BLaER1 treated with 17β-estradiol and CSF1 and Interleukin-3, amounts not matched to agents 10 nM and 100 nM (cell line): Measurements from ENCODE around the gene KCTD10.

Source experiments
- H3K27ac ChIP-seq, 11 experiments: shearing (Covaris generic); formaldehyde crosslinking; 2 replicates each; pipeline ENCODE4 v1.8.1; 2022
- H3K27me3 ChIP-seq, 11 experiments: shearing (Covaris generic); formaldehyde crosslinking; 2 replicates each; pipeline ENCODE4 v1.8.1; 2022
- H3K36me3 ChIP-seq, 11 experiments: shearing (Covaris generic); formaldehyde crosslinking; 2 replicates each; pipeline ENCODE4 v1.8.1; 2022
- H3K4me1 ChIP-seq, 10 experiments: shearing (Covaris generic); formaldehyde crosslinking; 2 replicates each; pipeline ENCODE4 v1.8.1; 2022
- H3K4me2 ChIP-seq, 11 experiments: shearing (Covaris generic); formaldehyde crosslinking; 2 replicates each; pipeline ENCODE4 v1.8.1; 2022
- H3K4me3 ChIP-seq, 10 experiments: shearing (Covaris generic); formaldehyde crosslinking; 2 replicates each; pipeline ENCODE4 v1.8.1; 2022
- H3K9ac ChIP-seq, 11 experiments: shearing (Covaris generic); formaldehyde crosslinking; 2 replicates each; pipeline ENCODE4 v1.8.1; 2022
- H3K9me3 ChIP-seq, 11 experiments: shearing (Covaris generic); formaldehyde crosslinking; replicated peaks in 1 of 11; 2 replicates each; pipeline ENCODE4 v1.8.1; 2022
- H4K20me1 ChIP-seq, 11 experiments: shearing (Covaris generic); formaldehyde crosslinking; 2 replicates each; pipeline ENCODE4 v1.8.1; 2022
- Cebpa-rat ChIP-seq, 11 experiments: shearing (Covaris generic); IDR thresholded peaks; 2 replicates each; pipeline ENCODE4 v1.8.1; 2022

The KCTD10 gene

GRCh38 chr12:109500406-109501185 lies 23.5 kb upstream of the KCTD10 start:
- peaks cover 84 to 98% (median 96%) of the 10 kb centered on the region in 11 experiments for H3K36me3 ChIP-seq
- 0 out of 22 replicates have a peak, but pooled peaks cover 0 to 4% (median 0%) of the 10 kb centered on the region in 11 experiments for H4K20me1 ChIP-seq
- TF ChIP-seq Cebpa-rat (IDR thresholded peaks at IDR 0.05), result no peak

GRCh38 chr12:109497675-109498074 lies 20.6 kb upstream of the KCTD10 start:
- Histone ChIP-seq H3K9ac (no peak overlapping the region), H3K36me3 (peaks cover 78 to 98% (median 95%) of the 10 kb centered on the region in 11 experiments), H4K20me1 (0 out of 22 replicates have a peak, but pooled peaks cover 0 to 4% (median 0%) of the 10 kb centered on the region in 11 experiments), H3K4me3 (no peak overlapping the region), H3K4me1 (no peaks in the 10 kb centered on the region), H3K27me3 (no peaks in the 10 kb centered on the region), H3K27ac (no peak overlapping the region), H3K9me3 (0 out of 22 replicates have a peak, but pooled peaks cover 0 to 7% (median 0%) of the 10 kb centered on the region in 11 experiments), H3K4me2 (no peak overlapping the region)
- no peak for TF ChIP-seq Cebpa-rat (IDR thresholded peaks at IDR 0.05)

More at GRCh38 chr12:109500406-109501185, 23.5 kb upstream of the KCTD10 start:
- Histone ChIP-seq H3K9me3 (no peaks in the 10 kb centered on the region), H3K4me2 (no peak overlapping the region), H3K4me1 (no peaks in the 10 kb centered on the region), H3K4me3 (no peak overlapping the region), H3K9ac (no peak overlapping the region), H3K27ac (no peak overlapping the region), H3K27me3 (no peaks in the 10 kb centered on the region)

GRCh38 chr12:109496306-109496705 lies 19.2 kb upstream of the KCTD10 start:
- Histone ChIP-seq H3K4me2 (no peak overlapping the region), H3K4me1 (no peaks in the 10 kb centered on the region), H3K9me3 (0 out of 22 replicates have a peak, but pooled peaks cover 0 to 7% (median 0%) of the 10 kb centered on the region in 11 experiments), H3K4me3 (no peak overlapping the region), H3K27me3 (no peaks in the 10 kb centered on the region), H4K20me1 (0 out of 22 replicates have a peak, but pooled peaks cover 0 to 4% (median 0%) of the 10 kb centered on the region in 11 experiments), H3K36me3 (peaks cover 76 to 98% (median 95%) of the 10 kb centered on the region in 11 experiments), H3K9ac (no peak overlapping the region), H3K27ac (no peak overlapping the region)
- TF ChIP-seq Cebpa-rat (IDR thresholded peaks at IDR 0.05), result no peak

GRCh38 chr12:109495012-109495411 lies 17.9 kb upstream of the KCTD10 start:
- Histone ChIP-seq H3K9me3 (0 out of 22 replicates have a peak, but pooled peaks cover 0 to 7% (median 0%) of the 10 kb centered on the region in 11 experiments), H3K27ac (no peak overlapping the region), H3K36me3 (peaks cover 74 to 98% (median 95%) of the 10 kb centered on the region in 11 experiments), H3K4me2 (no peak overlapping the region), H3K4me1 (no peaks in the 10 kb centered on the region), H4K20me1 (no peaks in the 10 kb centered on the region), H3K9ac (no peak overlapping the region), H3K4me3 (no peak overlapping the region), H3K27me3 (no peaks in the 10 kb centered on the region)
- no peak for TF ChIP-seq Cebpa-rat (IDR thresholded peaks at IDR 0.05)

GRCh38 chr12:109494348-109494881 lies 17.3 kb upstream of the KCTD10 start:
- Histone ChIP-seq H3K4me2 (no peak overlapping the region), H3K36me3 (peaks cover 76 to 98% (median 95%) of the 10 kb centered on the region in 11 experiments)

GRCh38 chr12:109493938-109494337 lies 16.8 kb upstream of the KCTD10 start:
- Histone ChIP-seq H3K4me2 (no peak overlapping the region), H3K36me3 (peaks cover 76 to 98% (median 95%) of the 10 kb centered on the region in 11 experiments), H3K9me3 (0 out of 22 replicates have a peak, but pooled peaks cover 0 to 7% (median 0%) of the 10 kb centered on the region in 11 experiments), H3K4me3 (no peak overlapping the region), H3K27me3 (no peaks in the 10 kb centered on the region), H4K20me1 (no peaks in the 10 kb centered on the region), H3K27ac (no peak overlapping the region), H3K9ac (no peak overlapping the region), H3K4me1 (no peaks in the 10 kb centered on the region)
- no peak for TF ChIP-seq Cebpa-rat (IDR thresholded peaks at IDR 0.05)

More at GRCh38 chr12:109494348-109494881, 17.3 kb upstream of the KCTD10 start:
- Histone ChIP-seq H4K20me1 (no peaks in the 10 kb centered on the region), H3K27me3 (no peaks in the 10 kb centered on the region), H3K9me3 (0 out of 22 replicates have a peak, but pooled peaks cover 0 to 7% (median 0%) of the 10 kb centered on the region in 11 experiments), H3K9ac (no peak overlapping the region), H3K27ac (no peak overlapping the region), H3K4me1 (no peaks in the 10 kb centered on the region), H3K4me3 (no peak overlapping the region)
- no peak for TF ChIP-seq Cebpa-rat (IDR thresholded peaks at IDR 0.05)

- Histone ChIP-seq H3K27ac (no peak overlapping the region), H3K4me3 (no peak overlapping the region), H3K4me1 (no peaks in the 10 kb centered on the region), H3K9me3 (0 out of 22 replicates have a peak, but pooled peaks cover 0 to 7% (median 0%) of the 10 kb centered on the region in 11 experiments), H3K27me3 (no peaks in the 10 kb centered on the region), H3K4me2 (no peak overlapping the region), H4K20me1 (peaks cover 0 to 6% (median 0%) of the 10 kb centered on the region in 11 experiments; a peak in 2 of 22 replicates), H3K9ac (no peak overlapping the region), H3K36me3 (peaks cover 76 to 98% (median 95%) of the 10 kb centered on the region in 11 experiments)
- TF ChIP-seq Cebpa-rat (IDR thresholded peaks at IDR 0.05), result no peak
Observed at GRCh38 chr12:109493090-109493489, 16.0 kb upstream of the KCTD10 start.

- H3K9ac ChIP-seq, result no peak overlapping the region
- H3K36me3 ChIP-seq, result peaks cover 76 to 98% (median 95%) of the 10 kb centered on the region in 11 experiments
- H4K20me1 ChIP-seq, result peaks cover 0 to 11% (median 0%) of the 10 kb centered on the region in 11 experiments; a peak in 2 of 22 replicates
- H3K4me1 ChIP-seq, result no peaks in the 10 kb centered on the region
- H3K27ac ChIP-seq, result no peak overlapping the region
- no peaks in the 10 kb centered on the region for H3K27me3 ChIP-seq
- TF ChIP-seq Cebpa-rat (IDR thresholded peaks at IDR 0.05), result no peak
- no peak overlapping the region for H3K4me2 ChIP-seq
- no peak overlapping the region for H3K4me3 ChIP-seq
- H3K9me3 ChIP-seq, result 0 out of 22 replicates have a peak, but pooled peaks cover 0 to 7% (median 0%) of the 10 kb centered on the region in 11 experiments
Observed at GRCh38 chr12:109492371-109492770, 15.3 kb upstream of the KCTD10 start.

GRCh38 chr12:109491671-109492070 lies 14.6 kb upstream of the KCTD10 start:
- no peaks in the 10 kb centered on the region for H3K27me3 ChIP-seq
- no peak overlapping the region for H3K4me3 ChIP-seq
- no peaks in the 10 kb centered on the region for H3K4me1 ChIP-seq
- 0 out of 22 replicates have a peak, but pooled peaks cover 0 to 7% (median 0%) of the 10 kb centered on the region in 11 experiments for H3K9me3 ChIP-seq
- H3K9ac ChIP-seq, result no peak overlapping the region
- no peak overlapping the region for H3K27ac ChIP-seq
- no peak overlapping the region for H3K4me2 ChIP-seq
- TF ChIP-seq Cebpa-rat (IDR thresholded peaks at IDR 0.05), result no peak
- H3K36me3 ChIP-seq, result peaks cover 81 to 100% (median 98%) of the 10 kb centered on the region in 11 experiments
- H4K20me1 ChIP-seq, result peaks cover 0 to 11% (median 0%) of the 10 kb centered on the region in 11 experiments; a peak in 2 of 22 replicates
